Panc1 (cell line): Measurements from ENCODE around the gene SLX9.

Source experiments
- CTCF ChIP-seq: fragments of 450-650 bp; IDR thresholded peaks from 2 replicates; pipeline ENCODE4 v1.5.1; 2017; ENCODE audit warnings: mild to moderate bottlenecking
- POLR2AphosphoS5 ChIP-seq: IDR thresholded peaks from 2 replicates; pipeline ENCODE4 v1.6.1; 2012; ENCODE audit warnings: mild to moderate bottlenecking, low read depth, low read length, moderate library complexity
- TCF7L2 ChIP-seq: IDR thresholded peaks from 2 replicates; pipeline ENCODE4 v1.6.1; 2011; ENCODE audit warnings: mild to moderate bottlenecking, low read depth, low read length, inconsistent platforms
- TF ChIP-seq, protein P1 (sequence below), 2 experiments: IDR thresholded peaks; 2 replicates each; pipeline ENCODE4 v1.6.1; 2011 to 2012; ENCODE audit warnings: low read depth in 2 of 2, control low read depth in 1 of 2, low read length in 1 of 2, mild to moderate bottlenecking in 1 of 2, moderate library complexity in 1 of 2; ENCODE audit not compliant: insufficient read depth in 1 of 2

DNA sequence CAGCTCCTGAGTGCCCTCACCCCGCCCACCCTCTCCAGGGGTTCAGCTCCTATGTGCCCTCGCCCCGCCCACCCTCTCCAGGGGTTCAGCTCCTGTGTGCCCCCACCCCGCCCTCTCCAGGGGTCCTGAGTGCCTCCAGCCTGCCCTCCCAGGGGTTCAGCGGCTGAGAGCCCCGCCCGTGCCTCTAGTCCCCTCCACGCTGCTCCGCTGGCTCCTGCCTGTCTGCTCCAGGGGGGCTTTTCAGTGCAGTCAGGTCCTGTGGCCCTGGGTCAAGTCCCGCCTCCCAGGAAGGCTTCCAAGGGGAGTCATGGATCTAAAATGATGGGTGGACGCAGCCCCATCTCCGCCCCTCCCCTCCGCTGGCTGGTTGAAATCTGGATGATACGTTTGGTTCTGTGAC is 33.8 kb downstream of the SLX9 start:
- TF ChIP-seq CTCF (no peak), POLR2AphosphoS5 (no peak), TCF7L2 (no peak)
- TF ChIP-seq, protein P1, sequence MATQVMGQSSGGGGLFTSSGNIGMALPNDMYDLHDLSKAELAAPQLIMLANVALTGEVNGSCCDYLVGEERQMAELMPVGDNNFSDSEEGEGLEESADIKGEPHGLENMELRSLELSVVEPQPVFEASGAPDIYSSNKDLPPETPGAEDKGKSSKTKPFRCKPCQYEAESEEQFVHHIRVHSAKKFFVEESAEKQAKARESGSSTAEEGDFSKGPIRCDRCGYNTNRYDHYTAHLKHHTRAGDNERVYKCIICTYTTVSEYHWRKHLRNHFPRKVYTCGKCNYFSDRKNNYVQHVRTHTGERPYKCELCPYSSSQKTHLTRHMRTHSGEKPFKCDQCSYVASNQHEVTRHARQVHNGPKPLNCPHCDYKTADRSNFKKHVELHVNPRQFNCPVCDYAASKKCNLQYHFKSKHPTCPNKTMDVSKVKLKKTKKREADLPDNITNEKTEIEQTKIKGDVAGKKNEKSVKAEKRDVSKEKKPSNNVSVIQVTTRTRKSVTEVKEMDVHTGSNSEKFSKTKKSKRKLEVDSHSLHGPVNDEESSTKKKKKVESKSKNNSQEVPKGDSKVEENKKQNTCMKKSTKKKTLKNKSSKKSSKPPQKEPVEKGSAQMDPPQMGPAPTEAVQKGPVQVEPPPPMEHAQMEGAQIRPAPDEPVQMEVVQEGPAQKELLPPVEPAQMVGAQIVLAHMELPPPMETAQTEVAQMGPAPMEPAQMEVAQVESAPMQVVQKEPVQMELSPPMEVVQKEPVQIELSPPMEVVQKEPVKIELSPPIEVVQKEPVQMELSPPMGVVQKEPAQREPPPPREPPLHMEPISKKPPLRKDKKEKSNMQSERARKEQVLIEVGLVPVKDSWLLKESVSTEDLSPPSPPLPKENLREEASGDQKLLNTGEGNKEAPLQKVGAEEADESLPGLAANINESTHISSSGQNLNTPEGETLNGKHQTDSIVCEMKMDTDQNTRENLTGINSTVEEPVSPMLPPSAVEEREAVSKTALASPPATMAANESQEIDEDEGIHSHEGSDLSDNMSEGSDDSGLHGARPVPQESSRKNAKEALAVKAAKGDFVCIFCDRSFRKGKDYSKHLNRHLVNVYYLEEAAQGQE (IDR thresholded peaks at IDR 0.05; ENCODE audit: insufficient read depth in 1 of 2, low read depth in 2 of 2, low read length in 1 of 2) = no peak
